Measurements from ENCODE around the gene SLC8A2.

The SLC8A2 gene

GRCh38 chr19:47430041-47430802, 41.5 kb downstream of the SLC8A2 start:
- H3F3A ChIP-seq (ENCODE audit: control insufficient read depth, insufficient read depth), result peaks cover 14% of the 10 kb centered on the region
- H3K36me3 ChIP-seq (ENCODE audit: control insufficient read depth, low read length), result no peaks in the 10 kb centered on the region
- H3K27ac ChIP-seq (ENCODE audit: low read depth, low read length), result no peak overlapping the region
- no peaks in the 10 kb centered on the region for H3K79me2 ChIP-seq (ENCODE audit: control insufficient read depth, low read length)
- peaks cover 41% of the 10 kb centered on the region for H3K4me1 ChIP-seq (ENCODE audit: control insufficient read depth, low read length)
- no peak overlapping the region for H3K4me3 ChIP-seq (ENCODE audit: low read length)
- no peak for TF ChIP-seq EZH2phosphoT487 (IDR thresholded peaks at IDR 0.05; ENCODE audit: borderline replicate concordance, low read length)
- H3K4me2 ChIP-seq (ENCODE audit: low read length), result no peak overlapping the region
- no peaks in the 10 kb centered on the region for H3K27me3 ChIP-seq (ENCODE audit: control insufficient read depth, low read length)
- H3K9me2 ChIP-seq (replicated peaks; ENCODE audit: control insufficient read depth, low read length), result no peaks in the 10 kb centered on the region
- H3K9me3 ChIP-seq (ENCODE audit: control insufficient read depth, insufficient read depth, low read length), result no peaks in the 10 kb centered on the region
- H4K20me1 ChIP-seq (ENCODE audit: control insufficient read depth, insufficient read depth, low read depth, low read length), result no peaks in the 10 kb centered on the region

GRCh38 chr19:47429140-47429793, 42.4 kb downstream of the SLC8A2 start:
- H3K36me3 ChIP-seq (ENCODE audit: control insufficient read depth, low read length), result no peaks in the 10 kb centered on the region
- peak overlapping the region; percentile 73 for H3K4me2 ChIP-seq (ENCODE audit: low read length)
- H3K27ac ChIP-seq (ENCODE audit: low read depth, low read length), result no peak overlapping the region
- no peak overlapping the region for H3K4me3 ChIP-seq (ENCODE audit: low read length)
- H3K4me1 ChIP-seq (ENCODE audit: control insufficient read depth, low read length), result peaks cover 41% of the 10 kb centered on the region
- no peak for TF ChIP-seq EZH2phosphoT487 (IDR thresholded peaks at IDR 0.05; ENCODE audit: borderline replicate concordance, low read length)
- TF ChIP-seq CTCF (IDR thresholded peaks at IDR 0.05; ENCODE audit: low read depth, low read length, poor library complexity, severe bottlenecking), result no peak
- no peaks in the 10 kb centered on the region for H3K79me2 ChIP-seq (ENCODE audit: control insufficient read depth, low read length)
- H4K20me1 ChIP-seq (ENCODE audit: control insufficient read depth, insufficient read depth, low read depth, low read length), result no peaks in the 10 kb centered on the region
- no peaks in the 10 kb centered on the region for H3K9me2 ChIP-seq (replicated peaks; ENCODE audit: control insufficient read depth, low read length)
- H3K9me3 ChIP-seq (ENCODE audit: control insufficient read depth, insufficient read depth, low read length), result no peaks in the 10 kb centered on the region
- peaks cover 14% of the 10 kb centered on the region for H3F3A ChIP-seq (ENCODE audit: control insufficient read depth, insufficient read depth)
- H3K27me3 ChIP-seq (ENCODE audit: control insufficient read depth, low read length), result no peaks in the 10 kb centered on the region

GRCh38 chr19:47428177-47428894, 43.4 kb downstream of the SLC8A2 start:
- Histone ChIP-seq H3K27ac (ENCODE audit: low read depth, low read length) (peak overlapping the region; percentile 56), H3K36me3 (ENCODE audit: control insufficient read depth, low read length) (no peaks in the 10 kb centered on the region), H3K4me2 (ENCODE audit: low read length) (peak overlapping the region; percentile 73), H3K9me3 (ENCODE audit: control insufficient read depth, insufficient read depth, low read length) (no peaks in the 10 kb centered on the region), H4K20me1 (ENCODE audit: control insufficient read depth, insufficient read depth, low read depth, low read length) (no peaks in the 10 kb centered on the region), H3K27me3 (ENCODE audit: control insufficient read depth, low read length) (peaks cover 7% of the 10 kb centered on the region), H3K4me1 (ENCODE audit: control insufficient read depth, low read length) (peaks cover 41% of the 10 kb centered on the region), H3K9me2 (replicated peaks; ENCODE audit: control insufficient read depth, low read length) (no peaks in the 10 kb centered on the region), H3K4me3 (ENCODE audit: low read length) (peak overlapping the region; percentile 63), H3K79me2 (ENCODE audit: control insufficient read depth, low read length) (no peaks in the 10 kb centered on the region), H3F3A (ENCODE audit: control insufficient read depth, insufficient read depth) (peaks cover 12% of the 10 kb centered on the region)
- TF ChIP-seq CTCF (IDR thresholded peaks at IDR 0.05; ENCODE audit: low read depth, low read length, poor library complexity, severe bottlenecking) (no peak), EZH2phosphoT487 (IDR thresholded peaks at IDR 0.05; ENCODE audit: borderline replicate concordance, low read length) (no peak)
